Mesothelial cell of epicardium (in vitro differentiated cells): ENCODE data around the gene DEFB114. TPM values are rescaled to one million over a fixed set of nuclear protein-coding genes. Genes with fewer than 3 reads are reported as not detected.

ENCODE experiments used
- DNase-seq, 2 experiments: peaks; one replicate each; pipeline ENCODE4 v3.0.0; 2021; ENCODE audit warnings: low spot score in 2 of 2; ENCODE audit not compliant: unreplicated experiment in 2 of 2
- H3K27ac Mint-ChIP-seq: 2 replicates; pipeline ENCODE4 v1.8.0; 2021; ENCODE audit warnings: mixed read lengths
- H3K27me3 Mint-ChIP-seq: 2 replicates; pipeline ENCODE4 v1.8.0; 2021; ENCODE audit warnings: low read depth, mixed read lengths
- H3K36me3 Mint-ChIP-seq: 2 replicates; pipeline ENCODE4 v1.8.0; 2021; ENCODE audit warnings: mixed read lengths
- H3K4me1 Mint-ChIP-seq: 2 replicates; pipeline ENCODE4 v1.8.0; 2021; ENCODE audit warnings: mixed read lengths
- H3K4me3 Mint-ChIP-seq: 2 replicates; pipeline ENCODE4 v1.8.0; 2021; ENCODE audit warnings: mild to moderate bottlenecking, moderate library complexity, mixed read lengths
- H3K9me3 Mint-ChIP-seq: 2 replicates; pipeline ENCODE4 v1.8.0; 2021; ENCODE audit warnings: mixed read lengths
- CTCF ChIP-seq: fragments of 200-600 bp; sonication (generic); IDR thresholded peaks from one replicate; pipeline ENCODE4 v1.5.0; 2021; ENCODE audit warnings: antibody characterized with exemption; ENCODE audit not compliant: unreplicated experiment
- total RNA-seq: library from RNA; stranded (reverse); gene quantifications from 3 replicates; pipeline ENCODE4 v1.2.1, GENCODE V29; 2021

Gene DEFB114
- total RNA-seq, 1 donor from 2014 or later = not detected

GRCh38 chr6:49912196-49912595, 51.8 kb downstream of the DEFB114 start:
- no peaks in the 10 kb centered on the region for H3K27me3 Mint-ChIP-seq
- H3K4me1 Mint-ChIP-seq = peaks cover 29% of the 10 kb centered on the region
- no peak overlapping the region for H3K4me3 Mint-ChIP-seq
- H3K9me3 Mint-ChIP-seq = no peaks in the 10 kb centered on the region
- DNase-seq = no peak
- H3K27ac Mint-ChIP-seq = no peak overlapping the region
- no peaks in the 10 kb centered on the region for H3K36me3 Mint-ChIP-seq
- TF ChIP-seq CTCF = no peak

- no peaks in the 10 kb centered on the region for H3K27me3 Mint-ChIP-seq
- DNase-seq = no peak
- H3K4me1 Mint-ChIP-seq = peaks cover 33% of the 10 kb centered on the region
- no peak for TF ChIP-seq CTCF
- no peaks in the 10 kb centered on the region for H3K9me3 Mint-ChIP-seq
- H3K4me3 Mint-ChIP-seq = no peak overlapping the region
- no peaks in the 10 kb centered on the region for H3K36me3 Mint-ChIP-seq
- H3K27ac Mint-ChIP-seq = no peak overlapping the region
Measured at GRCh38 chr6:49911252-49911651, 52.7 kb downstream of the DEFB114 start.

Other genes with a start within 250 kb of the DEFB114 start
- 0.66 to 1.2 TPM (median 0.85 TPM) in 3 replicates for gene CRISP3, start 219.8 kb downstream of the DEFB114 start, total RNA-seq
- gene PGK2, start 176.9 kb downstream of the DEFB114 start, total RNA-seq = not detected in 3 replicates
- not detected in 3 replicates for gene CRISP1, start 97.6 kb downstream of the DEFB114 start, total RNA-seq
- gene DEFB113, start 5.5 kb upstream of the DEFB114 start, total RNA-seq = not detected in 3 replicates
- not detected in 3 replicates for gene DEFB110, start 57.8 kb upstream of the DEFB114 start, total RNA-seq
- not detected in 3 replicates for gene DEFB112, start 85.8 kb upstream of the DEFB114 start, total RNA-seq